CD4-positive, alpha-beta T cell (primary cell): ENCODE data around the gene NOA1. TPM values are rescaled to one million over a fixed set of nuclear protein-coding genes. Genes with fewer than 3 reads are reported as not detected.

Experiments
- ATAC-seq: fragments of 200-7000 bp; cut with Tn5 transposase; one replicate; pipeline ENCODE4 v1.10.0; 2022; ENCODE audit warnings: mild to moderate bottlenecking; ENCODE audit not compliant: poor library complexity
- CTCF ChIA-PET: fragments of 350-600 bp; sonication (Branson Sonifier 250); formaldehyde crosslinking; loops from one replicate; lab custom pipeline; 2021; ENCODE audit warnings: antibody characterized with exemption, inconsistent platforms; lab: Charles Lee
- POLR2A ChIA-PET: fragments of 350-600 bp; sonication (Branson Sonifier 250); formaldehyde crosslinking; loops from one replicate; lab custom pipeline; 2021; ENCODE audit warnings: antibody characterized with exemption, inconsistent platforms; lab: Charles Lee
- DNase-seq, 14 experiments: peaks; one replicate each; pipeline ENCODE4 v3.0.0-alpha.2; 2013 to 2020; ENCODE audit warnings: mixed read lengths in 2 of 14
- H3K27ac ChIP-seq, 2 donors: one replicate each; pipeline versions ENCODE4 v1.5.1 to v1.7.0; 2013; ENCODE audit warnings: low read length in 2 of 2, low read depth in 1 of 2, mild to moderate bottlenecking in 1 of 2
- H3K27me3 ChIP-seq, 2 experiments: 1 replicate in 1 of 2; 2 replicates in 1 of 2; pipeline versions ENCODE4 v1.6.1 to v1.7.0; 2013; ENCODE audit warnings: low read length in 2 of 2, control low read depth in 1 of 2, mild to moderate bottlenecking in 1 of 2, moderate library complexity in 1 of 2; ENCODE audit not compliant: insufficient read depth in 2 of 2, control insufficient read depth in 1 of 2
- H3K36me3 ChIP-seq: one replicate; pipeline ENCODE4 v1.6.1; 2013; ENCODE audit warnings: low read length, control low read depth; ENCODE audit not compliant: insufficient read depth
- H3K4me1 ChIP-seq: one replicate; pipeline ENCODE4 v1.6.1; 2013; ENCODE audit warnings: low read length, control low read depth; ENCODE audit not compliant: insufficient read depth
- H3K4me3 ChIP-seq: one replicate; pipeline ENCODE4 v1.5.1; 2013; ENCODE audit warnings: mild to moderate bottlenecking, low read length, moderate library complexity
- H3K9me3 ChIP-seq, 2 experiments: 1 replicate in 1 of 2; 2 replicates in 1 of 2; pipeline versions ENCODE4 v1.6.1 to v1.7.0; 2013; ENCODE audit warnings: low read length in 2 of 2, mild to moderate bottlenecking in 2 of 2, control low read depth in 1 of 2, moderate library complexity in 1 of 2; ENCODE audit not compliant: control insufficient read depth in 1 of 2, insufficient read depth in 1 of 2
- H3K27ac Mint-ChIP-seq: one replicate; pipeline ENCODE4 v1.8.0; 2020; ENCODE audit warnings: mixed read lengths
- H3K27me3 Mint-ChIP-seq: one replicate; pipeline ENCODE4 v1.8.0; 2021; ENCODE audit warnings: mixed read lengths
- H3K36me3 Mint-ChIP-seq: one replicate; pipeline ENCODE4 v1.8.0; 2021; ENCODE audit warnings: low read depth, mixed read lengths
- H3K4me1 Mint-ChIP-seq: one replicate; pipeline ENCODE4 v1.8.0; 2021; ENCODE audit warnings: low read depth, mixed read lengths
- H3K4me3 Mint-ChIP-seq: one replicate; pipeline ENCODE4 v1.8.0; 2020; ENCODE audit warnings: mild to moderate bottlenecking, mixed read lengths
- H3K9me3 Mint-ChIP-seq: one replicate; pipeline ENCODE4 v1.8.0; 2020; ENCODE audit warnings: mixed read lengths
- intact Hi-C, 2 experiments: fragments of 100-400 bp; cut with DNase I in 1 of 2; cut with micrococcal nuclease in 1 of 2; formaldehyde crosslinking; loops; one replicate each; pipeline versions ENCODE4 v1.15.1 to v1.9.0; 2023 to 2025; cut with DNase I, micrococcal nuclease
- total RNA-seq, 174 experiments: library from RNA in 2 of 174; stranded (reverse) in 2 of 174; gene quantifications; one replicate each; pipeline ENCODE4 v1.2.3 and lab custom pipeline; 2021 to 2026
- TF ChIP-seq, protein P1 (sequence below): fragments of 200-600 bp; IDR thresholded peaks from one replicate; pipeline ENCODE4 v1.8.0; 2022; ENCODE audit warnings: antibody characterized with exemption, mild to moderate bottlenecking

NOA1 gene
- total RNA-seq, 2 experiments from 2014 or later: 14.3 to 15.6 TPM

- Mint-ChIP-seq H3K4me1 (peaks cover 35% of the 10 kb centered on the region), H3K36me3 (peaks cover 80% of the 10 kb centered on the region), H3K4me3 (no peak overlapping the region), H3K27ac (no peak overlapping the region), H3K9me3 (no peaks in the 10 kb centered on the region), H3K27me3 (no peaks in the 10 kb centered on the region)
- no peak for DNase-seq
- Histone ChIP-seq H3K4me1 (peaks cover 23% of the 10 kb centered on the region), H3K9me3 (peaks cover 0 to 9% of the 10 kb centered on the region in 2 experiments), H3K36me3 (peaks cover 65% of the 10 kb centered on the region), H3K27ac (no peak overlapping the region), H3K27me3 (no peaks in the 10 kb centered on the region), H3K4me3 (no peak overlapping the region)
- ChIA-PET CTCF (no interaction called here), POLR2A (no interaction called here)
- TF ChIP-seq, protein P1, sequence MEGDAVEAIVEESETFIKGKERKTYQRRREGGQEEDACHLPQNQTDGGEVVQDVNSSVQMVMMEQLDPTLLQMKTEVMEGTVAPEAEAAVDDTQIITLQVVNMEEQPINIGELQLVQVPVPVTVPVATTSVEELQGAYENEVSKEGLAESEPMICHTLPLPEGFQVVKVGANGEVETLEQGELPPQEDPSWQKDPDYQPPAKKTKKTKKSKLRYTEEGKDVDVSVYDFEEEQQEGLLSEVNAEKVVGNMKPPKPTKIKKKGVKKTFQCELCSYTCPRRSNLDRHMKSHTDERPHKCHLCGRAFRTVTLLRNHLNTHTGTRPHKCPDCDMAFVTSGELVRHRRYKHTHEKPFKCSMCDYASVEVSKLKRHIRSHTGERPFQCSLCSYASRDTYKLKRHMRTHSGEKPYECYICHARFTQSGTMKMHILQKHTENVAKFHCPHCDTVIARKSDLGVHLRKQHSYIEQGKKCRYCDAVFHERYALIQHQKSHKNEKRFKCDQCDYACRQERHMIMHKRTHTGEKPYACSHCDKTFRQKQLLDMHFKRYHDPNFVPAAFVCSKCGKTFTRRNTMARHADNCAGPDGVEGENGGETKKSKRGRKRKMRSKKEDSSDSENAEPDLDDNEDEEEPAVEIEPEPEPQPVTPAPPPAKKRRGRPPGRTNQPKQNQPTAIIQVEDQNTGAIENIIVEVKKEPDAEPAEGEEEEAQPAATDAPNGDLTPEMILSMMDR: no peak
- intact Hi-C loops: loop anchor here in 1 of 2 experiments (10.0 kb wide), 2 partner anchors 537 to 1117 kb away; partner anchors contain the start of genes EXOC1, PAICS and PPAT
- no peak for ATAC-seq
Measured at GRCh38 chr4:56971383-56971782, 6.0 kb downstream of the NOA1 start.

- TF ChIP-seq, protein P1: no peak
- no peak for DNase-seq
- no peaks in the 10 kb centered on the region for H3K9me3 ChIP-seq
- H3K4me3 Mint-ChIP-seq: no peak overlapping the region
- no peaks in the 10 kb centered on the region for H3K27me3 ChIP-seq
- ChIA-PET CTCF (no interaction called here), POLR2A (interaction anchor here (1.4 kb wide), 1 partner anchor 16 kb away, joined by 6 read pairs; the partner anchor contains the start of gene NOA1)
- no peak overlapping the region for H3K27ac ChIP-seq
- no peak overlapping the region for H3K27ac Mint-ChIP-seq
- H3K4me1 ChIP-seq: no peaks in the 10 kb centered on the region
- no peaks in the 10 kb centered on the region for H3K4me1 Mint-ChIP-seq
- no peak overlapping the region for H3K4me3 ChIP-seq
- no peaks in the 10 kb centered on the region for H3K27me3 Mint-ChIP-seq
- peaks cover 44% of the 10 kb centered on the region for H3K36me3 Mint-ChIP-seq
- no peak for ATAC-seq
- peaks cover 30% of the 10 kb centered on the region for H3K36me3 ChIP-seq
- H3K9me3 Mint-ChIP-seq: no peaks in the 10 kb centered on the region
- intact Hi-C loops: no loop called here
Measured at GRCh38 chr4:56961107-56961500, 16.3 kb downstream of the NOA1 start.

DNA sequence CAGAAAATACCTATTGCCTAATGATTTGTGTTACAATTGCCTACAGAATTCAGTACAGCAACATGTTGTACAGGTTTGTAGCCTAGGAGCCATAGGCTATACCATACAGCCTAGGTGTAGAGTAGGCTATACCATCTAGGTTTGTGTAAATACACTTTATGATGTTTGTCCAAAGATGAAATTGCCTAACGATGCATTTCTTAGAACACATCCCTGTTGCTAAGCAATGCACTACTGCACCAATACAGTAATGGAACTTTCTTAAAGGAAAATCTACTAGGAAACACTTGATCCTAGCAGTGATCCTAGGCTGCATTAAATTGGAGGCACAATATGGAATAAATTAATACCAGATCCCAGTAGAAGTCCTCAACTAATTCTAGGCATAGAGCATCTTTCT, 18.3 kb downstream of the NOA1 start:
- TF ChIP-seq, protein P1: no peak
- Histone ChIP-seq H3K27ac (no peak overlapping the region), H3K4me1 (no peaks in the 10 kb centered on the region), H3K4me3 (no peak overlapping the region), H3K9me3 (no peaks in the 10 kb centered on the region), H3K27me3 (no peaks in the 10 kb centered on the region), H3K36me3 (peaks cover 12% of the 10 kb centered on the region)
- H3K27me3 Mint-ChIP-seq: no peaks in the 10 kb centered on the region
- H3K36me3 Mint-ChIP-seq: peaks cover 28% of the 10 kb centered on the region
- DNase-seq (no peak), ATAC-seq (no peak)
- ChIA-PET CTCF (no interaction called here), POLR2A (interaction anchor here (0.7 kb wide), 1 partner anchor 1564 kb away, joined by 3 read pairs; the partner anchor contains the start of gene TMEM165)
- H3K4me3 Mint-ChIP-seq: no peak overlapping the region
- H3K4me1 Mint-ChIP-seq: no peaks in the 10 kb centered on the region
- H3K27ac Mint-ChIP-seq: no peak overlapping the region
- H3K9me3 Mint-ChIP-seq: no peaks in the 10 kb centered on the region
- intact Hi-C loops: no loop called here
